HAP-1 (cell line): Measurements from ENCODE around the gene CHD8.

Experiments
- DNase-seq, 2 experiments: peaks; one replicate each; pipeline ENCODE4 v3.0.0-alpha.2; 2016 to 2020; ENCODE audit warnings: low spot score in 2 of 2
- H3K27me3 ChIP-seq: fragments of 250-450 bp; sonication (Bioruptor Pico); 2 replicates; pipeline ENCODE4 v1.5.1; 2020; ENCODE audit warnings: low read depth, mild to moderate bottlenecking, moderate library complexity
- H3K36me3 ChIP-seq: fragments of 250-450 bp; sonication (Bioruptor Pico); replicated peaks from 2 replicates; pipeline ENCODE4 v1.5.1; 2020; ENCODE audit warnings: mild to moderate bottlenecking
- H3K4me1 ChIP-seq: fragments of 250-450 bp; sonication (Bioruptor Pico); 2 replicates; pipeline ENCODE4 v1.5.1; 2020; ENCODE audit warnings: mild to moderate bottlenecking
- H3K4me3 ChIP-seq: fragments of 250-450 bp; sonication (Bioruptor Pico); 2 replicates; pipeline ENCODE4 v1.5.1; 2020; ENCODE audit warnings: mild to moderate bottlenecking, moderate library complexity
- H3K9me3 ChIP-seq: fragments of 250-450 bp; sonication (Bioruptor Pico); 2 replicates; pipeline ENCODE4 v1.5.1; 2020; ENCODE audit warnings: mild to moderate bottlenecking, moderate library complexity
- in situ Hi-C: fragments of 300-500 bp; cut with MboI; formaldehyde crosslinking; loops from 3 replicates; pipeline ENCODE4 v1.14.3; 2020; ENCODE audit warnings: low sequenced_read_pairs, inconsistent platforms, mixed read lengths

CHD8 gene

GRCh38 chr14:21455912-21456667, at the start of gene CHD8:
CHD8 (minus strand) TSS chr14:21456123; CDS start chr14:21431643, 24,480 bp downstream.
- Histone ChIP-seq H3K9me3 (no peaks in the 10 kb centered on the region), H3K4me3 (peak within 1 kb of the TSS; percentile 99), H3K4me1 (peaks cover 14% of the 10 kb centered on the region), H3K27me3 (no peaks in the 10 kb centered on the region), H3K36me3 (peaks cover 13% of the 10 kb centered on the region)
- in situ Hi-C loops, result no loop called here
- peak; percentile 99 to 100 for DNase-seq

- Histone ChIP-seq H3K4me3 (no peak overlapping the region), H3K27me3 (no peaks in the 10 kb centered on the region), H3K9me3 (no peaks in the 10 kb centered on the region), H3K36me3 (peaks cover 53% of the 10 kb centered on the region), H3K4me1 (peaks cover 10% of the 10 kb centered on the region; the same call in 1 of the 2 replicates)
- DNase-seq, result no peak
- in situ Hi-C loops, result no loop called here
Measured at GRCh38 chr14:21505012-21505553, 49.2 kb upstream of the CHD8 start.

GRCh38 chr14:21503376-21503775, 47.5 kb upstream of the CHD8 start:
- Histone ChIP-seq H3K4me1 (peaks cover 5% of the 10 kb centered on the region; the same call in 1 of the 2 replicates), H3K36me3 (peaks cover 67% of the 10 kb centered on the region), H3K27me3 (no peaks in the 10 kb centered on the region), H3K4me3 (no peak overlapping the region), H3K9me3 (no peaks in the 10 kb centered on the region)
- in situ Hi-C loops, result no loop called here
- no peak for DNase-seq

GRCh38 chr14:21501568-21501967, 45.6 kb upstream of the CHD8 start:
- Histone ChIP-seq H3K36me3 (peaks cover 71% of the 10 kb centered on the region), H3K4me1 (peaks cover 5% of the 10 kb centered on the region; the same call in 1 of the 2 replicates), H3K4me3 (no peak overlapping the region), H3K9me3 (no peaks in the 10 kb centered on the region), H3K27me3 (no peaks in the 10 kb centered on the region)
- in situ Hi-C loops, result no loop called here
- no peak for DNase-seq

GRCh38 chr14:21498540-21499526, 42.9 kb upstream of the CHD8 start:
- no peak overlapping the region for H3K4me3 ChIP-seq
- in situ Hi-C loops, result no loop called here
- H3K9me3 ChIP-seq, result no peaks in the 10 kb centered on the region
- DNase-seq, result peak; percentile 58 to 81
- H3K36me3 ChIP-seq, result peaks cover 89% of the 10 kb centered on the region
- no peaks in the 10 kb centered on the region for H3K27me3 ChIP-seq
- no peaks in the 10 kb centered on the region; the same call in 1 of the 2 replicates for H3K4me1 ChIP-seq

GRCh38 chr14:21496453-21496852, 40.5 kb upstream of the CHD8 start:
- H3K36me3 ChIP-seq, result peaks cover 85% of the 10 kb centered on the region
- H3K27me3 ChIP-seq, result no peaks in the 10 kb centered on the region
- DNase-seq, result no peak
- H3K4me3 ChIP-seq, result no peak overlapping the region
- no peaks in the 10 kb centered on the region for H3K4me1 ChIP-seq
- in situ Hi-C loops, result no loop called here
- no peaks in the 10 kb centered on the region for H3K9me3 ChIP-seq

GRCh38 chr14:21494902-21495762, 39.2 kb upstream of the CHD8 start:
- peaks cover 82% of the 10 kb centered on the region for H3K36me3 ChIP-seq
- no peak for DNase-seq

GRCh38 chr14:21486640-21487087, 30.7 kb upstream of the CHD8 start:
- Histone ChIP-seq H3K9me3 (no peaks in the 10 kb centered on the region), H3K4me1 (no peaks in the 10 kb centered on the region), H3K4me3 (no peak overlapping the region), H3K27me3 (no peaks in the 10 kb centered on the region), H3K36me3 (peaks cover 53% of the 10 kb centered on the region)
- in situ Hi-C loops, result no loop called here
- no peak for DNase-seq

More at GRCh38 chr14:21494902-21495762, 39.2 kb upstream of the CHD8 start:
- Histone ChIP-seq H3K27me3 (no peaks in the 10 kb centered on the region), H3K4me3 (no peak overlapping the region), H3K9me3 (no peaks in the 10 kb centered on the region), H3K4me1 (no peaks in the 10 kb centered on the region)
- in situ Hi-C loops, result no loop called here

GRCh38 chr14:21476925-21477681, 21.2 kb upstream of the CHD8 start, which contains the start of the genes RAB2B and TOX4:
RAB2B (minus strand) TSS chr14:21476959; CDS start chr14:21476872, 87 bp downstream.
TOX4 (plus strand) TSS chr14:21477195; CDS start chr14:21477279, 84 bp downstream.
- in situ Hi-C loops, result no loop called here
- peaks cover 10% of the 10 kb centered on the region for H3K36me3 ChIP-seq

GRCh38 chr14:21476523-21476924, 20.6 kb upstream of the CHD8 start:
- H3K4me1 ChIP-seq, result peaks cover 2% of the 10 kb centered on the region; the same call in 1 of the 2 replicates
- peaks cover 7% of the 10 kb centered on the region for H3K36me3 ChIP-seq
- no peak for DNase-seq
- in situ Hi-C loops, result no loop called here
- H3K4me3 ChIP-seq, result peak overlapping the region; percentile 77
- no peaks in the 10 kb centered on the region for H3K9me3 ChIP-seq
- H3K27me3 ChIP-seq, result no peaks in the 10 kb centered on the region

More at GRCh38 chr14:21476925-21477681, 21.2 kb upstream of the CHD8 start, which contains the start of the genes RAB2B and TOX4:
- H3K27me3 ChIP-seq, result no peaks in the 10 kb centered on the region
- H3K4me3 ChIP-seq, result peak within 1 kb of the TSS; percentile 77
- peak; percentile 98 for DNase-seq
- H3K4me1 ChIP-seq, result peaks cover 2% of the 10 kb centered on the region; the same call in 1 of the 2 replicates
- H3K9me3 ChIP-seq, result no peaks in the 10 kb centered on the region

GRCh38 chr14:21475767-21476522, 20.0 kb upstream of the CHD8 start:
- H3K27me3 ChIP-seq, result no peaks in the 10 kb centered on the region
- peak overlapping the region; percentile 77 for H3K4me3 ChIP-seq
- H3K4me1 ChIP-seq, result peaks cover 2% of the 10 kb centered on the region; the same call in 1 of the 2 replicates
- in situ Hi-C loops, result no loop called here
- H3K9me3 ChIP-seq, result no peaks in the 10 kb centered on the region
- DNase-seq, result peak in 1 of 2 experiments; percentile 18
- H3K36me3 ChIP-seq, result peaks cover 7% of the 10 kb centered on the region
